Kidney tubule cell (primary cell): Measurements from ENCODE around the gene RAPGEF1.
A peak's percentile ranks its signal among the peaks of the same experiment; 100 is the strongest.

ENCODE experiments used
- DNase-seq: peaks from one replicate; pipeline ENCODE4 v3.0.0-alpha.2; 2018; ENCODE audit warnings: low spot score

RAPGEF1 gene

DNA sequence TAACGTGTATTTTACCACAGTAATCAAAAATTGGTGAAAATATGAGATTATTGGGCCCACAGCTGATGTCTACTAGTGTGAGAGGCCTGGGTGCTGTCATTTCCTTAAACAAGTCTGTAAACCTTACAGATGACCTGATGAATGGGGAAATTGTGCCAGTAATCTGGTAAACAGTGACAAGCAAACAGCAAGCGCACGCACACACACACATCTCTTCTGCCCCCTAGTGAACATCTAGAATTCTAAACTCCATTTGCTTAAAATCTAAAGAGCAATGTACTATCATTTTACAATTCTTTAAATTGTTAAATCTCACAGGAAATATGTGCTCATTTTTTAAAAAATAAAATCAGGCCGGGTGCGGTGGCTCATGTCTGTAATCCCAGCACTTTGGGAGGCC is 7.5 kb upstream of the RAPGEF1 start:
- DNase-seq: peak; percentile 63

DNA sequence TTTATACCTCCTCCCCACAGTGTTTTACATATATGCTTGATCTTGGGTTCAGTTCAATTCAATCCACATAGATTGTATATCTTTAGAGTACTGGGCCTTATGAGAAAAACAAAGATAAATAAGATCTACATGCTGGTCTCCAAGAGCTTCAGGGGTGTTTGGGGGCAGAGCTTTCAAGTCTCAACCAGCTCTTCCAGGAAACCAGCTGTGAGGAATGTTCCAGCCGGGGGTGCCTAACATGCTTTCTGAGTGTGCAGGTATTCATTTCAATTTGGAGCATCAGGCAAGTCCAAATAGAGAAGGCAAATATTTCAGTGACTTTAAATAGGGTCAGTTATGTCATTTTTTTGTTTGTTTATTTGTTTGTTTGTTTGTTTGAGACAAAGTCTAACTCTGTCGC is 5.7 kb upstream of the RAPGEF1 start:
- DNase-seq: no peak

DNA sequence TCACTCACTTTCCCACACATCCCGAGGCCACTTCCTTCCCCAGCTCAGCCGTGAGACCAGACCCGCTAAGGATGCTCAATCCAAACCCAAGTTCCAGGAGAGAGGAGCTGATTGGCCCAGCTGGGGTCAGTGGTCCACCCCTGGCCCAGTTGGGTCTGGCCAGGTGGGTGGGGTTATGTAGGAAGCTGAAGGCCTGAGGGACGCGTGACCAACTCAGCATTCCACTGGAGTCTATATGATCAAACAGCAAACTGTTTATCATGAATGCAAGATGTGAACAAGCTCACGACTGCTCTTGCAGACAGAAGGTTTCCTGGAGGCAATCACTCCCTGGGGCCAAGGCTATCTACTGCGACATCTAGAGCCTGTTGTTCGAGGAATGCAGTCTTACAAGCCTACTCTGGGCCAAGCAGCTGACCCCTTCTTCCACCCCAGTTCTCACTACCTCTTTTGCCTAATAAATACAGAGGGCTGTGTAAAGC is 4.9 kb upstream of the RAPGEF1 start:
- no peak for DNase-seq

DNA sequence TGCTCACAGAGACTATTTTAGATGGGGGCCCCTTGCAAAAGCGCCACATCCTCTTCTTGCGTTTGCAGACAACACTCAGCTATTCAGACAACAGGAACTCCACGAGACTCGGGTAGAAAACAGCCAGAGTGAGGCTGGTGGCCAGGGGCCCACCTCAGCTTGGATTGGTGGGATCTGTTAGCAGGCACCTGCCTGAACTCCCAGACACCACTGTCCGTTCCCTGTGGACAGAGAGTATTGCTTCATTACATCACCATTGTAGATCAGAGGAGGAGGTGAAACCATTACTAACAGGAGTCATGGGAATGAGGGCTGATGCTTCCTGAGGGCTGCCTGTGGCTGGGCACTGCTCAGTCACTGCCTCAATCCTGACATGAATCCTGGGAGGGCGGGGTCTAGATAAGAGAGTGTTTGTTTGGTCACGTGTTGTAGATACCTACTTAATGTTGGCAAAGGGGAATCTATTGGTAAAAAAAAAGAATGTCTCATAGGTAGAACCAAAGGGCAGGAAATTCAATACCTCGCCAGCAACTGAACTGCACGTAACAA is 4.4 kb upstream of the RAPGEF1 start:
- DNase-seq: peak; percentile 45

DNA sequence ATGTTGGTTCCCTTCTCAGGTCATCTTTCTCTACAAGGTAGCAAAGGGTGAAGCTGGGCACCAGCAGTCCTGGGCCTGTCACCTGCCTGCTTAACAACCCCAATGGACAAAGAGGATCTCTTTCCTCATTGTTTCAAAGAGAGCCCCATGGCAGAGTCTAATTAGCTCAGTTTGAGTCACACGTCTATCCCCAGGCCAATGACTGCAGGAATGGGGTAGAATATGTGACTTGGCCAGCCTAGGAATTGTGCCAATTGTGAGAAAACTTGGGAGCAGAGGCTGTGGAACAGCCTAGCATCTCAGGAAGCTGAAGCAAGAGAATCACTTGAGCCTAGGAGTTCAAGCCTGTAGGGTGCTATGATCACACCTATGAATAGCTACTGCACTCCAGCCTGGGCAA is 3.6 kb upstream of the RAPGEF1 start:
- DNase-seq: peak; percentile 63

DNA sequence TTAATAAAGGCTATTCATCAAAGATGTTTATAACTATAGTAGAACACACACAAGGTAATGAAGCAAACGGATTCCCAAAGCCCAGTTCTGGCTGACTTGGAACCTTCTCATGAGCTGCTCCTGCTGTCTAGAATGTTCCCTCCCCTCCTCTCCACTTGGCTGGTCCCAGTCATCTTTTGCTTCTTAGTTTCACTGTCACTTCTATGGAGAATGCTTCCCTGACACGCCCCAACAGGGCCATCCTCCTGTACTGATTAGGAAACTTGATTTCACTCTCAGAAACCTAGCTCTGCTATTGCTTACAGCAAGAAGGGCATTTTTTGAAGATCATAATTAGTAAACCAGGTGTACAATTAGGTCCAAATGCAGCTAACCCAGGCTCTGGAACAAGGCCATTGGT is 3.2 kb upstream of the RAPGEF1 start:
- DNase-seq: peak; percentile 24

DNA sequence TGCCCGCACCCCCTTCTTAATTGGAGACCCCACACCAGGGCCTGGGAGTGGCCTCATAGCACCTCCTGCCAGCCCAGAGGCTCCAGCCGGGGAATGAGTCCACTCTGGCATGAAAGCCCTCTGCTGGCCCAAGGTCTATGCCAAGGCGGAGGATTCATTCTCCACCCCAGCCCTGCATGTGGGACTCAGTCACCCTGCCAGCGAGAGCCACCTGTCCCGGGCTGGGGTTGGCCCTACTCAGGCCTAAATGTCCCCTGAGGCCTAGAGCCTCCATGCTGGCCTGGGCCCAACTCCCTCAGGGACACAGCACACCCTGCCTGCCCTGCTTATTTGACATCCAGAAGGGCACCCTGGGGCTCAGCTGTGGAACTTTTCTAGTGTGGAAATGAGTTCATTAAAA is 1.0 kb upstream of the RAPGEF1 start:
- DNase-seq: no peak

DNA sequence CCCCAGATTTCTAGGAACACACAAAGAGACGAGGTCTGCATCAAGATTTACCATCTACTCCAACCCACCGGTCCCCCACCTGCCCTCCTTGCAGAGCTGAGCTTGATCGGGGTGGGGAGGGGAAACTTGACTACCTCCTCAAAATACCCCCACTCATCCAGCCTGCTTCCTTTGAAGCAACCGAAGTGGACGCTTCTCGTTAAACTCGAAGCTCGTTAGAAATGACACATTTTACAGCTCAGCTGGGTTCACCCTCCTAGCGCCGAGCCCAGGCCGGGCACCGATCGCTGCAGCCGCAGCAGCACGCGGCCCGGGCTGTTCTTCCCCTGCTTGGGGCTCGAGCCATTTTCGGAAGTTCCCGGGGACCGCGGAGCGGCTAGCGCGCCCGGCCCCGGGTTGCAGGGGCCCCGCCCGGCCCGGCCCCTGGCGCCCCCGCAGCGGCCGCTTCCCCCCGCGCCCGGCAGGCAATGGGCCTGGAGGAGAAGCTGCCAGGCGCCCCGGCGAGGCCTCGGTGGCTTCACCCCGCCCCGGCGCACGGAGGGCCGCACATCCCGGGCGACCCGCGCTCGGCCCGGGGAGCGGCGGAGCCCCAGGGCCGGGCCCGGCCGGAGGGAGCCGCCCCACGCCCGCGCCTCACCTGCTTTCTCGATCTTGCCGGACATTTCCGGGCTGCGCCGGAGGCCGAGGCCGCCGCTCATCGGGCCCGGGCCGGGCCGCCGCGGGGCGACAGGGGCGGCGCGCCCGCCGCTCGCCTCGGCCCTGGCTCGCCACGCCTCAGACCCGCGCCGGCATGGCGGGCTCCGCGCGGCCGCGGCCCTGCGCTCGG is 530 bp downstream of the RAPGEF1 start:
- peak; percentile 55 for DNase-seq

DNA sequence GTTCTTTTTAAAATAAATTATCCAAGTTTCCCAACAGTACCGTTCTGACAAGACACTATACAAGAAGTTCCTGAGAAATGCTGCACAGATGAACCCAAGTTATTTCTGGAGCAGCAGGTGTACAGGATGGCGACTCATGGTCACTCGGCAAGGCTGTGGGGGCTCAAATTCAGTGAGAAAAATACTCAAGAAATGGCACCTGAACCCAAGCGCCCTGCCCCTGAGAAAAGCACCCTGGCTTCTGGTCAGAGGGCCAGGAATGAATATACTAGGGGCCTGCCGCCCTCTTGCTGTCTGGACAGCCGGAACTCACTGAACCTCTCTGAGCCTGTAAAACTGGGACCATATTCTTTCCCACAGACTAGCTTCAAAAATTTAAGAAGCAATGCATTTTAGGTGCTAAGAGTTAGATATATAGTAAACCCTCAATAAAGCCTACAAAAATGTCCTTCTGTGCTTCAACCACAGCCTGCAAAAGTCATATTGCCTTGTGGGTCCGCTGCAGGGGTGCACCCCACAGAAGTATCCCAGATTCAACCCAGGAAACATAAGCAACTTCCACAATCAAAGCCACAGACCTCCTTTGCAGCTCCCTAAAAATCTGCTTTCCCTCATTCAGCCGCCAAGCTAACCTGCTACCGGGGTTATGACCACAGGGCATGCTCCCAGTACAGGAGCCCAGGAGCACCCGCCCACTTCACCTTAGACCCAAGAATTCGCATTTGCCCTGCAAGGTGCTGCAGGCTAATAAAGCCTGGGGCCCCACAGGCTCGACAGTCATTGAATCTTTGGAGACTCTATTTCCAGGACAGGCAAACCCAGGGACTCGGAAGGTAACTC is 1.4 kb downstream of the RAPGEF1 start:
- DNase-seq: peak; percentile 57

DNA sequence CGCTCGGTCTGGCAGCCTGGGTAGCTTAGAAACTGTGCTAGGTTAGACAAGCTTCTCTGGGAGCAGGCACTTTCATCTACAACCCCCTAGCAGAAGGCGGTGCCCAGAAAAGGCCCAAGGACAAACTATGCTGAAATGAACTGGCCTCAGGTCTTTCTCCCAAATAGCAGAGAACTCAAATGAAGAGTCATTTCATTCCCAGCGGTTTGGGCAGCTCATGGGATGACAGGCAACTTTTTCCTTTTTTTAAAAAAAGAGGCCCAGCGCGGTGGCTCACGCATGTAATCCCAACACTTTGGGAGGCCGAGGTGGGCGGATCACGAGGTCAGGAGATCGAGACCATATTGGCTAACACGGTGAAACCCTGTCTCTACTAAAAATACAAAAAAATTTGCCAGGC is 2.5 kb downstream of the RAPGEF1 start:
- DNase-seq: no peak

DNA sequence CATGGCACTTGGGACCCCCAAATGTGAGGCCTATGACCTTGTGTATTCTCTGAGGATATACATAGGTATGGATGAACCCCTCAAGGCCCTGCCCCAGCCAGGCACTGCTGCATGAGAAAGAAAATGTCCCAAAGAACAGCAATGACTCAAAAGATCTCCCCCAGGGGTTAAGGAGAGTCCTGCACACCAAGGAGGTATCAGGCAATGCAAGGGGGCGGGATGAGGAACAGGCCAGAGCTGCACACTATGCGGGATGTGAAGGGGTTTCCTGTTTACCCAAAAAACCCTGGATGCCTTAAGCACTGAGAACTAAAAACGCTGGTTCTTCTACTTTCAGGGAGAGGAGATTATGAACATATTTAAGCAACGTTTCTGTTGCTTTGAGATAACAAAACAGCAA is 3.4 kb downstream of the RAPGEF1 start:
- DNase-seq: no peak

DNA sequence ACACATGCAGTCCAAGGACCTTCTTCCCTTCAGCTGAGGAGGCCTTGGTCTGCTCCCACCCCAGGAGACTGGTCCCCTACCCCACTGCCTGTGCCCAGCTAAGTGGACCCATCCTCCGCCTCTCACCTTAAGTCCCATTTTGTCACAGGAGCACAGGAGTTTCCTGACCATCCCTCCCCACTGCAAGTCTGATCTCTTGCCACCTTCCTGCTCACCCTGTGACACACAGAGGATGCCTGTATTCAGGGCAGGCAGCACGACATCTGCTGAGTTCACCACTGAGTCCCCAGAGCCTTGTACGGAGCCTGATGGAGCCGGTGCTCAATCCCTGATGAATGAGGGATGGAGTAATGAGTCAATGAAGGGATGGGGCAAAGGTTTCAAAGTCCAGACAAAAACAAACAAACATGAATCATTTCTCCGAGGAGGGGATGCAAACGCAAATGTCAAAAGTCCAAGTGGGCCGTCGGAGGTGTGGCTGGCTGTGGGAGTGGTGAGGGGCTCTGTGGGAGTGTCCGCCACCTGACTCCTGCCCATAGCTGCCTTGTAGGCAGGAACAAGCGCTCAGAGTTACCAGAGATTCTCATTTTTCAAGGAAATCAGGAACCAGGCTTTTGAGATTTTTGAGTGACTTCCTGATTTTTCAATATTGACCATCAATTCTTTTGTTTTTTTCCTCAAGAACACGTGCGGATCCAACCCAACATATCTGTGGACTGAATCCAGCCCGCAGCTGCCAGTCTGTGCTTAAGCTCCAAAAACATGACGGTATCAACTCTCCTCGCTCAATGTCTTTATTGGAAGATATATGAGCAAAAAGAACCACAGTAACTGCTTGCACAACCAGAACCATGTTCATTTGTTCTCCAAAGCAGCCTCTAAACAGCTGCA is 4.4 kb downstream of the RAPGEF1 start:
- peak; percentile 65 for DNase-seq

DNA sequence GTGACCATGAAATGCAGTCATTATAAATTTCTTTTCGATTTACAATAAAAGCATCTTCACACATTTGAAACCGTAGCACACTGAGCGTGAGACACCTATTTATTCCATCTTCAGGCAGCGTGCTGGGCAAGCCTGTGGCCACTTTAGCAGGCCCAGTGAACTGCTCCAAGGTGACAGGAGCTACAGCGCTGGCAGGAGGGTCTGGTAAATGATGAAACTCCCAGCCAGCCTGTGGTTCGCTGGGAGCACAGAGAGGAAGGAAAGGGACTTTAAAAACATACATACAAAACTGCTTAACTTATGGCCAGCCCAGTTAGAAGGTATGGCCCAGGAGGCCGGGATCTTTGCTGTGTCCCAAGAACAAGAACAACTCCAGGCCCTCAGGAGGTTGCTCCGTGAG is 5.1 kb downstream of the RAPGEF1 start:
- no peak for DNase-seq

DNA sequence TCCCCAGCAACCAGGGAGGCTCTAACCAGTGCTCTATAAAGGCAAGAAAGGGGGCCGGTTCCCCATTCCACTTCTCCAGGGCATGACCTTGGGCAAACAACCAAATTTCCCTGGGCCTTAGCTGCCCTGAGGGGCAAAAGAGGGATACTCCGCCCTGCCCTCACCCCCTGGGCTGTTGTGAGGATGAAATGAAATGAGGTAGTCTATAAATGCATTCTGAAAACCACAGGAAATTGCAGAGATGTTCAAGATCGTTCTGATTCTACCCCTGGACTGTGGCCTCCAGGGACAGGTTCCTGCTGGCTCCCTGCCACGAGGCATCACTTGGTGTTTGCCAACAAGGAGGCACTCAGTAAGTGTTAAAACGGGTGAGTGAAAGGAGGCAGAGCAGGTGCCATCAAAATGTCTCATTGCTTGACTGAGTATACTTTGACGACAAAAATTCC is 5.7 kb downstream of the RAPGEF1 start:
- peak; percentile 91 for DNase-seq

DNA sequence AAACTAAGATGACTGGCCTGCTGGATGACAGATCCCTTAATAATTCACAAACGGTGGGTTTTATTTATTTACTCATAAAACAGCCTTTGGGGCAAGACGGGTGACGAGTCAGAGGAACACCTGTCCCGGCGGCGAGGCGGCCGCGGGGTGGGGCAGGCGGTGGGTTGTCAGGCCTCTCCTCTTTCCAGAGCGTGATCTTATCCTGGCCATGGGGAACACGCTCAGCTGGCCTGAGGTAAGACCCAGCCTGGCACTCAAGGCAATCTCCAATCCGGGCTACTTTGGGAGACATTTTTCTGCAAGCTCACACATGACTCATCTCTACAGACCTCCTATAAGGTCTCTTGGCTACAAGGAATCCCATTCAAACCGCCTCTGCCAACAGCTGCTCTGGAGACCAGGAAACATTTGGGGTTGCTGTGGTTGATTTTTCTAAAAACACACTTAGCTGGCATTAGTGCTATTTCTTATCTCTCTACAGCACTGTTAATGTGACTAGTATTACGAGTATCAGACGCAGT is 6.3 kb downstream of the RAPGEF1 start:
- peak; percentile 100 for DNase-seq

DNA sequence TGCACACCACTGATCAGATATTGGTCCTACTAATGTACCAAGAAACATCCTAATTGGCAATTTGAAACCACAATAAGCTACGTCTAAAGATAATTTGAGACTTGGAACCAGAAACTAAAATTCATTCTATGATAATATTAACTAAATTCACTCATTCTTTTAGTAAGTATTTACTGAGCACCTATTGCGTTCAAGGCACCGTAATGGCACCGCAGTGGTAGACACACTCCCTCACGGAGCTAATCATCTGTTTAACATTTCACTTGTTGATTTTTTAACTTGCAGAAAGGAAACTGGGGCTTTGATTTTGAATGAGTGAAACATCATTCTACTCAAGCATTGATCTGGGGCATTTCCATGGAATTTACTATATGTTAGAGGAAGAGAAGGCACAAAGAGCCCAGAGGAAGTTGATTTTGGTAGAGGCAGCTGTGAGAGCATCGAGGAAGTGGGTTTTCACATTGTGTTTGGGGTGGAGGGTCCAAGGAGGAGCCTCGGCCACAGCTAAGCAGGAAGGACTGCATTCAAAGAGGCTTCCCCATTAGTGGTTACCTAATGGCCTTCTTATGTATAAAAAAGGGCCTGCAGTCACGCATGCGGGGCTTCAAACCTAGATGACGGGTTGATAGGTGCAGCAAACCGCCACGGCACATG is 7.1 kb downstream of the RAPGEF1 start:
- no peak for DNase-seq

DNA sequence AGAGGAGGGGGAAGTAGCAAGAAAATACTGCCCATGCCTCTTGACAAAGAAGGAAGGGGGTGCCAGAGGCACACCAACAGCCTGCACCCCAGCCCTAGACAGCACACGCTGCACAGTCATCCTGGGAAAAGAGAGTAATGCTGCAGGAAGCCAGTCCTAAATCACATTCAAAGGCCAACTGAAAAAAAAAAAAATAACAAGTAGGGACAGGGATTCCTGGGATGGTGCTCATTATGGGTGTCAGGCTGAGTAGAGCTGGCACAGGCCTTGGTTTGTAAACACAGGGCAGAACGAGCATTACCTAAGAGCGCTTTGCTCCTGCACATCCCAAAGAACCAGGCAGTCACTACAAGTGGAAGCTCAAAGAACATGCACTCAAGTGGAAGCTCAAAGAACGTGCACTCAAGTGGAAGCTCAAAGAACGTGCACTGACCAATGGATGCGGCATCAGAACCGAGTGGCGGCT is 7.8 kb downstream of the RAPGEF1 start:
- peak; percentile 53 for DNase-seq

DNA sequence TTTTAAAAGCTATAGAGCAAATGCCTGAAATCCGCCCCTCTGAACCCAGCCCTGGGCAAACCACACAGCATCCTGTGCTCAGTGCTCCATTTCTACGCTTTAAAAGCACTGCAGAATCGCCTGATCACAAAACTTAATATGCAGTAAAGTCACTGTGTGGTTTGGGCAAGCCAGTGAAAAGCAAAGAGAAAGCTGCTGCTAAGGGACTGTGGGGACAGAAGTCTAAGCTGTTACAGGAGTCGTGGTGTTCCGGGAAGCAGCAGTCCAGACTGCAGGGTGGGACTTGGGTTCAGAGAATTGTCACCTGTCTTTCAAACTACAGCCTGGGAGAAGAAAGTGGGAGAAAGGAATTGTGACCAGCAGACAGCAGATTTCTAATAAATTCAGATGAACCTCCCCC is 8.2 kb downstream of the RAPGEF1 start:
- no peak for DNase-seq

DNA sequence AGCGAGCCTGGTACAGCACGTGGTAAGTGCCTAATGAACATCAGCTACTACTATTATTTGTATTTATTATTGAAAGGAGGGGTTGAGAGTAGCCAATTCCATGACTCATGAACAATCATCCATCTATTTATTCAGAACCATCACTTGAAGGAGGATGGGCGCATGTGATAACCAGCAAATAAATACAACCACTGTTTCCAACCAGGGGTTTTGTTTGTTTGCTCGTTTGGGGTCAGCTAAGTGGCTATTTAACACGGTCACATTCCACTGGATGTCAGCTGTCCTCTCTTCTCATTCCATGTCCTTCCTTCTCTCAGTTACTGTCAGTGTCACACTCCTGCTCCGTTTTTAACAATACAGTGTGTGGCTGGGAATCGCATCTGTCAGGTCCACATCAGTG is 8.6 kb downstream of the RAPGEF1 start:
- DNase-seq: peak; percentile 31

DNA sequence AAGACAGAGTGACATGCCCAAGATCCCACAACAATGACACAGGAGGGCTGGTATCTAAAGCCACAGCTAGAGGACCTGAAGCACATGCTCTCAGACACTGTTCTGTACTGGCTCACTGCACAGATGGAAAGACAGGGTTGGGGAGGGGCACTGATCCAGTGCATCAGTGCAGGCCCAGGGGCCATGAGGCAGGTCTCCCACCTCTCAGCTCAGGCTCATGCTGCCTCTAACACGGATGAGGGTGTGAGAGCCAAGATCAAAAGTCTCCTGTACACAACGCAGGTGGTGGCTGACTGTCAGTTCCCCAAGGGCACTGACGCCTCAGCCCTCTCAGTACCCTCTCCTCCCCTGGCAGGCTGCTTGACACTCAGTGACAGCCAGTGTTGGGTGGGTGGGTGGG is 10.9 kb downstream of the RAPGEF1 start:
- peak; percentile 40 for DNase-seq

DNA sequence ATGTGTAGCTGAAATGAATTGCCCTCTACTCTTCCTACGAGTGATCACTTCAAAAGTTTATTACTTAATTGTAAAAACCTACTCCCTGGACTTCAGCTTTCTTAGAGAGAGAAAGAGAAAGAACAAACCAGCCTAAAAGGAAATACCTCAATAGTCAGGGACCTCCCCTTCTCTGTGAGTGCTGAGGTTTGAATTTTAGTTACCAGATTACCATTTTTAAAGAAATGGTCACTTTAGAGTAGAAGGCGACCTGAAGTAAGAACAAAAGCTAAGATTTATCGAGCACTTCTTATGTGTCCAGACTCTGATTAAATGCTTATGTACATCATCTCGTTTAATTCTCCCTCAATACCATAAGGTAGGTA is 11.3 kb downstream of the RAPGEF1 start:
- no peak for DNase-seq
